HG02970 (cell line): ENCODE data around the gene RHBDL1.

Experiments
- ATAC-seq: cut with Tn5 transposase; IDR thresholded peaks from one replicate; pipeline ENCODE4 v1.9.1; 2021; ENCODE audit warnings: mild to moderate bottlenecking, moderate library complexity, moderate number of reproducible peaks; ENCODE audit not compliant: unreplicated experiment, low FRiP score

RHBDL1 gene

GRCh38 chr16:652454-653305 lies 22.8 kb upstream of the RHBDL1 start:
- ATAC-seq = no peak

GRCh38 chr16:654034-654433 lies 21.4 kb upstream of the RHBDL1 start:
- ATAC-seq = no peak

DNA sequence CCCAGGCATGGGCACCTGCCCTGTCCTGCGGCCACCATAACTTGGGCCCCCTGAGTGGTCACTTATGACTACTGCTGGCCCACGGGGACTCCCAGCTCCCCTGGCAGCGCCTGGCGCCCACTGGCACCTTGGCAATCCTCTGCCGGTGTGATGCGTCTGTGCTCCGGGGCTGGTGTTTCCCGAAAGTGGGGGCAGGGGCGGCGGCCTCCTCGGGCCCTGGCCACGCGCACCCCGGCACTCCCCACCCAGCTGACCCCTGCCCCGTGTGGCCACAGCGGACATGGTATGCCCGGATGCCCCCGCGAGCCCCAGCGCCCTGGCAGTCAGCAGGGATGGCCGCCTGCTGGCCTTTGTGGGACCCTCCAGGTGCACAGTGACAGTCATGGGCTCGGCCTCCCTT lies 18.0 kb upstream of the RHBDL1 start:
- ATAC-seq = no peak

- no peak for ATAC-seq
These were observed 16.5 kb upstream of the RHBDL1 start for GRCh38 chr16:658679-659571.

DNA sequence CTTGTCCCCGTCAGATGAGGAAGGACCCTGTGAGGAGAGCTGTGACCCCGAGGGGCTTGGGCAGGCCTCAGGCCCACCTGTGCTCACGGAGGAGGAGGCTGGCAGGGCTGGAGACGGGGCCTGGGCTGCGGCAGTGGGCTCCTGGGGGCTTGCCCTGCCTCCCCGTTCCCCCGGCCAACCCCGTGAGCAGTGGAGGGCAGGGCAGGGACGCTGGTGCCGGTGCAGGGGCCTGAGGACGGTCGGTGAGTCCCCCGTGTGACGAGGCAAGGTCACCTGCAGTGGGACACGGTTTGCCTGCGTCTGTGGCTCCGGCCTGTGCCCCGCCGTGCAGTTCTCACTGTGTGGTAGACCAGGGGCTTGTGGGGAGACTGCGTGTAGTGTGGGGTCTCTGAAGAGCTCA lies 15.9 kb upstream of the RHBDL1 start:
- no peak for ATAC-seq

- ATAC-seq = no peak
These were observed 15.4 kb upstream of the RHBDL1 start for GRCh38 chr16:660132-660458.

- ATAC-seq = peak; percentile 55
These were observed 14.8 kb upstream of the RHBDL1 start for GRCh38 chr16:660459-661183.

DNA sequence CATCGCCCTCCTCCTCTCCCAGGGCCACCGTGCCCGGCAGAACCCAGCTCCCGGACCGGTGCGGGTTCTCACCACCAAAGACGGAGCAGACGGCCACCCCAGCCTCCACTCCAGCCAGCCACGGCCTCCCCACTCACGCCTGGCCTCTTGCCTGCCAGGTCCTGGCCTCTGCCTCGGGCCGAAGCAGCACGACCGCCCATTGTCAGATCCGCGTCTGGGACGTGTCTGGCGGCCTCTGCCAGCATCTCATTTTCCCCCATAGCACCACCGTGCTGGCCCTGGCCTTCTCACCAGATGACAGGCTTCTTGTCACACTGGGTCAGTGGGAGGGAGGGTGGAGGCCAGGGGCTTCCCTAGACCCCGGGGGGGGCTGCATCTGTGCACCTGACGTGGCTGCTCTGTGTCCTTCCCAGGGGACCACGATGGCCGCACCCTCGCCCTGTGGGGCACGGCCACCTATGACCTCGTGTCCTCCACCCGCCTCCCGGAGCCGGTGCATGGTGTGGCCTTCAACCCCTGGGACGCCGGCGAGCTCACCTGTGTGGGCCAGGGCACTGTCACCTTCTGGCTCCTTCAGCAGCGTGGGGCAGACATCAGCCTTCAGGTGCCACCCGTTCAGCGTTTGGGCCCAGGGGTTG lies 14.2 kb upstream of the RHBDL1 start:
- peak; percentile 9 for ATAC-seq

DNA sequence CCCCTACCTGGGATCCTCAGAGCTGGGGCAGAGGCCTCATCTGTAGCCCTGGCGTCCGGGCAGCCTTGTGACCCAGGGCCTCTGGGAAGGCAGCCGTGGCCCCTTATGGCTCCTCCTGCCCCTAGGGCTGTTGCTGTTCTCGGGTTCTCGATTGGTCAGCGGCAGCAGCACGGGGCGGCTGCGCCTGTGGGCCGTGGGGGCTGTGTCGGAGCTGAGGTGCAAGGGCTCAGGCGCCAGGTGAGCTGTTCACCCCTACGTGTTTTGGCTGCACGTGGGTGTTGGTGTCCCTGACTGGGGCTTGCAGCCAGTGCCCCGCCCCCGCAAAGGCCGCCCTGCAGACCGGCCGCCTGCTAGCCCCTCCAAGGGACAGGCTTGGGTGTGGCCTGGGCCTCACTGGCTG lies 13.4 kb upstream of the RHBDL1 start:
- no peak for ATAC-seq

DNA sequence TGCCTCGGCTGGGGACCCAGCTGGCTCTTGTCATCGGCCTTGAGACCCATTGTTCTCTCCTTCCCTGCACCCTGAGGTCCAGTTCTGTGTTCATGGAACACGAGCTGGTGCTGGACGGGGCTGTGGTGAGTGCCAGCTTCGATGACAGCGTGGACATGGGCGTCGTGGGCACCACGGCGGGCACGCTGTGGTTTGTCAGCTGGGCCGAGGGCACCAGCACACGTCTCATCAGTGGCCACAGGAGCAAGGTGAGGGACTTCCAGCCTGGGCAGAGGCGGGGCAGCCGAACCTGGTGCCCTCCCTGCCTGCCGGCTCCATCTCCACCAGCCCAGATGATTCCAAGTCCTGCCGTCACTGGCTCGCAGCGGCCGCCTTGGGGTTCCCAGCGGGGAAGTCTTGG lies 12.9 kb upstream of the RHBDL1 start:
- ATAC-seq = no peak

- ATAC-seq = no peak
These were observed 8.9 kb upstream of the RHBDL1 start for GRCh38 chr16:666572-666971.

DNA sequence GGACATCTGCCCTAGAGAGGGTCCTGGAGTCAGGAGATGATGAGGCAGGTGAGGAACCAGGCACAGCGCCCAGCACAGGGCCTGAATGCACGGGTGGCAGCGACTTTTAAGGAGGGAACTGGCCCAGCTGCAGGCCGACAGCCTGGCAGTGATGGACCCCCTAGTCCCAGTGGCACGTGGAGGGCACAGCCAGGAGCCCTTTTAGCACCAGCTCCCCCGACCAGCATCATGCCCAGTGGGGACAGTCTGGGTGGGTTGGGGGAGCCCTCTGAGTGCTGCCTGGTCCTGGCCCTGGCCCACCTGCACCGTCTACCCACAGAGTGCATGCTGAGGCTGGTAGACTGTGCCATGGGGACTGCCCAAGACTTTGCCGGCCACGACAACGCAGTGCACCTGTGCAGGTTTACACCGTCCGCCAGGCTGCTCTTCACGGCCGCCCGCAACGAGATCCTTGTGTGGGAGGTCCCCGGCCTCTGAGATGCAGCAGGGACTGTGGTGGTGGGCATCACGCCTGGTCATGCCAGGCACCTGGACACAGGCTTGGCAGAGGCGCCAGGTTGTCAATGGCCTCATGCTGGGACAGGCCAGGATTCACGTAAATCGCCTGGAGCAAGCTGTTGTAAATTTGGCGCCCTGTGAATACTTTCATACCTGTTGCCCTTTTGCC lies 8.2 kb upstream of the RHBDL1 start:
- ATAC-seq = no peak

DNA sequence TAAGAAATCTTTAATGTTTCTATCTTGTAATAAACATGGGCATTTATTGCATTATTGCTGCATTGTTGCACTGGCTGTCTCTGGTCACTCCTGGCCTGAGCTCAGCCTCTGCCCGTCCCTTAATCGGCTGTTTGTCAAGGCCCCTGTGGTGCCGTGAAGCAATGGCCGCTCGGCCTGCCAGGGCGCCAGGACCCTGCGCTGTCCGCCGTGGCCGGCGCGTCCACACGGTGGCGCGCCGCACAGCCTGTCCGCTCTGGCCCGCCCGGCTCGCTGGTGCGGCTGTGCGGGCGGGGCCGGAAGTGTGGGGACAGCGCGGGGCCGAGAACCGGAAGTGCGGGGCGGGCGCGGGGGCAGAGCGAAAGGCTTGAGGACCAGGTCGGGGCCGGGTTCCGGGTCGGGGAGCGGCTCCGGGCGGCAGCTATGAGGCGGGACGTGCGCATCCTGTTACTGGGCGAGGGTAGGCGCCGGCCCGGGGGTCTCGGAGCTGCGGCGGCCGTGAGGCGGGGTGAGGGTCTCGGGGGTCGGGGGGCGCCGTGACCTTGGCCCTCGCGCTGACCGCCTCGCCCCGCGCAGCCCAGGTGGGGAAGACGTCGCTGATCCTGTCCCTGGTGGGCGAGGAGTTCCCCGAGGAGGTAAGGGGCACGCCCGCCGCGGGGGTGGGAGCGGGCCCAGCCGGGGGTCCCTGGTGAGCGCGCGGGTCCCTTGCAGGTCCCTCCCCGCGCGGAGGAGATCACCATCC lies 7.5 kb upstream of the RHBDL1 start, which contains the start of gene RHOT2:
RHOT2 (plus strand) TSS at position 353 of the 739 bp plus-strand sequence; CDS start at position 421, 68 bp downstream.
- peak; percentile 87 for ATAC-seq

DNA sequence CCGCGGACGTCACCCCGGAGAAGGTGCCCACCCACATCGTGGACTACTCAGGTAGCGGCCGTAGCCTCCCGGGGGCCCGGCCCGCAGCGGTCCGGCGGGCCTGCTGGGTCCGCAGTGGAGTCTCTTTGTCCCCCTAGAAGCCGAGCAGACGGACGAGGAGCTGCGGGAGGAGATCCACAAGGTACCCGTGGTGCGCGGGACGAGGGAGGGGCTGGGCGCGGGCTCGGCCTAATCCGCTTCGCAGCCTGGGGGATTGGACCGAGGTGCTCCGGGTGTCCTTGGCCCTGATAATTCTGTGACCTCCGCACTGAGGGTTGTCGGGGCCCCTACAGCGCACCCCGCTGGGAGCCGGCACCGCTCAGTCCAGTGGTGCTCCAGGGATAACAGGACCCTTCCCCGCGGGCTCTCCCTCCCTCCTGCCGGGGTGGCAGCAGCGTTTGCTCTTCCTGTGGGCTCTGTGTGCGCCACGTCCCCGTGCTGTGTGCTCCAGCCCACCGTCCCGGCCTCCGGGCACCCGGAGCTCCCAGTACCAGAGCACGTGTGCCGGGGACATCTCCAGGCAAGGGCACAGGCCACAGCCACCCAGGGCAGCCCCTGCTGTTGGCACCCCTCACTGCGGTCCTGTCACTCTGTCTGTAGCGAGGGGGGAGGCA lies 6.8 kb upstream of the RHBDL1 start:
- ATAC-seq = no peak

DNA sequence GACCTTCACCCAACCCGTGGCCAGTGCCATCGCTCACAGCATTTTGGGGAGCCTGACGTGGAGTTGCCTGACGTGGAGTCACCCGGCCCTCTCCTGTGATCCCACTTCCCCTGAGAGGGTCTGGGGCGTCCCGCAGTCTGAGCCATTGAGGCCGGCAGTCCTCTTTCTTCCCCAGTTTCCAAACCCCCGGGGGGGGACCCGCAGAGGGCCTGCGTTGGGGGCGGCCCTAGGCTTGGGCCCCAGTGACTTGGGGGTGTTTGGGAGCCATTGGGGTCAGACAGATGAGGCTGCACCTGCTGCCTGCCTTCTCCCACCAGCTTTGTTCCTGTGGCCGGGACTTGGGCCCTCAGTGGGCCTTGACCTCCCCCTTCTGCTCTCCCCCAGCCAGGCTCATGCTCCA lies 5.8 kb upstream of the RHBDL1 start:
- ATAC-seq = no peak

DNA sequence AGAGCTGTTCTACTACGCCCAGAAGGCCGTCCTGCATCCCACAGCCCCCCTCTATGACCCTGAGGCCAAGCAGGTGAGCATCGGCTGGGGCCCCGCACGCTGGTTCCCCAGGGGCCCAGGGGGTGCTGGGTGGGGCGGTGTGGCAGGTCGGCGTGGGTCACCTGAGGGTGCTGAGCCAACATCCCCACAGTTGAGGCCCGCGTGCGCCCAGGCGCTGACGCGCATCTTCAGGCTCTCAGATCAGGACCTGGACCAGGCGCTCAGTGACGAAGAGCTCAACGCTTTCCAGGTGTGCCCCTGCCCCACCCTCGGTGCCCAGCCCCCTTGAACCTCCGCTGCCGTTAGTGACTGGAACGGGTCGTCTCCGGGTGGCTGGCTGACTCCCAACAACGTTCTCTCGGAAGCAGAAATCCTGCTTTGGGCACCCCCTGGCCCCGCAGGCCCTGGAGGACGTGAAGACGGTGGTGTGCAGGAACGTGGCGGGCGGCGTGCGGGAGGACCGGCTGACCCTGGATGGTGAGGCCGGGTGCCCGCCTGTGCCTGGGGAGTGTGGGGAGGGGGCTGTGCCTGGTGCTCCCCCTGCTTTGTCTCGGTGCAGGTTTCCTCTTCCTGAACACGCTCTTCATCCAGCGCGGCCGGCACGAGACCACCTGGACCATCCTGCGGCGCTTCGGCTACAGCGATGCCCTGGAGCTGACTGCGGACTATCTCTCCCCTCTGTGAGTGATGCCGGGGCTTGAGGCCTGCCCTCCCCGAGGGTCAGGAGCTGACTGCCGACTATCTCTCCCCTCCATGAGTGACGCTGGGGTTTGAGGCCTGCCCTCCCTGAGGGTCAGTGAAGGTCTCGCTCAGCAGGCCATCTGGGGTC lies 4.8 kb upstream of the RHBDL1 start:
- no peak for ATAC-seq

GRCh38 chr16:671353-672131 lies 3.9 kb upstream of the RHBDL1 start:
- ATAC-seq = no peak
